Gastrocnemius medialis (tissue), 4 donors: ENCODE measurements around the gene CD300H. TPM values are rescaled to one million over a fixed set of nuclear protein-coding genes. Genes with fewer than 3 reads are reported as not detected.

Experiments
- ATAC-seq, 2 donors: fragments of 150-250 bp; one replicate each; pipeline ENCODE4 v1.9.1; 2016
- DNase-seq, 2 donors: peaks; one replicate each; pipeline ENCODE4 v3.0.0-alpha.2; 2019
- H3K27ac ChIP-seq, 4 donors: fragments of 200-600 bp; sonication (generic); 1 replicate in 1 of 4; 2 replicates in 3 of 4; pipeline ENCODE4 v1.5.1; 2016 to 2018; ENCODE audit warnings: mild to moderate bottlenecking in 2 of 4, moderate library complexity in 1 of 4
- H3K27me3 ChIP-seq, 3 donors: fragments of 200-600 bp; sonication (generic) in 2 of 3; 1 replicate in 1 of 3; 2 replicates in 2 of 3; pipeline versions ENCODE4 v1.5.1 to v1.6.0; 2016 to 2019; ENCODE audit warnings: mild to moderate bottlenecking in 1 of 3, moderate library complexity in 1 of 3
- H3K36me3 ChIP-seq, 2 donors: fragments of 200-600 bp; sonication (generic) in 1 of 2; one replicate each; pipeline ENCODE4 v1.5.1; 2017 to 2018
- H3K4me1 ChIP-seq, 2 donors: fragments of 200-600 bp; sonication (generic) in 1 of 2; one replicate each; pipeline ENCODE4 v1.5.1; 2016 to 2017; ENCODE audit warnings: mild to moderate bottlenecking in 2 of 2
- H3K4me3 ChIP-seq, 4 donors: fragments of 200-600 bp; sonication (generic) in 3 of 4; 1 replicate in 1 of 4; 2 replicates in 3 of 4; pipeline ENCODE4 v1.5.1; 2016 to 2019; ENCODE audit warnings: mild to moderate bottlenecking in 2 of 4
- H3K9me3 ChIP-seq, 3 donors: fragments of 200-600 bp; sonication (generic) in 2 of 3; 1 replicate in 1 of 3; 2 replicates in 2 of 3; pipeline ENCODE4 v1.5.1; 2016 to 2019
- CTCF ChIP-seq, 5 experiments: fragments of 450-650 bp in 3 of 5; fragments of 200-600 bp in 2 of 5; sonication (generic) in 2 of 5; IDR thresholded peaks in 4 of 5; conservative IDR thresholded peaks in 1 of 5; 1 replicate in 4 of 5; 2 replicates in 1 of 5; pipeline ENCODE4 v1.5.1; 2016 to 2019; ENCODE audit warnings: antibody characterized with exemption in 5 of 5, mild to moderate bottlenecking in 3 of 5, moderate library complexity in 3 of 5
- POLR2A ChIP-seq, 2 donors: fragments of 450-650 bp; IDR thresholded peaks; one replicate each; pipeline ENCODE4 v1.6.1; 2017; ENCODE audit warnings: antibody characterized with exemption in 2 of 2, mild to moderate bottlenecking in 2 of 2, moderate library complexity in 2 of 2
- in situ Hi-C, 4 donors: fragments of 200-750 bp; cut with MboI; loops; one replicate each; pipeline versions ENCODE4 v1.15.0 to v1.8.0; 2017; ENCODE audit warnings: low sequenced_read_pairs in 4 of 4
- intact Hi-C: fragments of 100-400 bp; cut with DNase I; formaldehyde crosslinking; loops from one replicate; pipeline ENCODE4 v1.15.1; 2023; ENCODE audit warnings: low total_unique reads
- total RNA-seq, 4 donors: library from RNA; depleted of rRNA; stranded (reverse); fragments of >200 nt; gene quantifications; one replicate each; pipeline versions ENCODE4 v1.1.0 to v1.2.3, GENCODE V29; 2016

The CD300H gene
- total RNA-seq, 4 donors from 2014 or later = not detected

DNA sequence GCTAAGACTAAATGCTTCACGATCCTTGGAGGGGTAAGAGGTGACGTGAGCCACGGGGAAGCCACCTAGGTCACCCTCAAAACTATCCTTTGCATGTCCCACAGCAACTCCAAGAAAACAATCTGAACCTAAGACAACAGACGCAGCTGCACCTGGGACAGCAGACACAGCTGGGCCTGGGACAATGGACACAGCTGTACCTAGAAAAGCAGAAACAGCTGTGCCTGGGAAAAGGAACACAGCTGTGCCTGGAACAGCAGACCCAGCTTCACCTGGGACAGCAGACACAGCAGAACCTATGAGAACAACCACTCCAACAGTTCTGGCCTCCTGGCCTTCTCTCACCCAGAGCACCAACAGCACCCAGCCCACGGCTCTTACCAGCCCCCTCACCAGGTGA lies 36.4 kb upstream of the CD300H start:
- no peak for ATAC-seq
- H3K27ac ChIP-seq = no peak overlapping the region
- H3K27me3 ChIP-seq = peaks cover 0 to 10% (median 3%) of the 10 kb centered on the region in 3 donors
- H3K4me3 ChIP-seq = no peak overlapping the region
- in situ Hi-C loops (no loop called here), intact Hi-C loops (loop anchor here (5.0 kb wide), 1 partner anchor 236 kb away; the partner anchor contains the start of gene GPR142)
- TF ChIP-seq CTCF (IDR thresholded peaks at IDR 0.05 in 4 of 5, conservative IDR thresholded peaks at IDR 0.05 in 1 of 5) = no peak
- TF ChIP-seq POLR2A (IDR thresholded peaks at IDR 0.05) = no peak
- no peaks in the 10 kb centered on the region for H3K36me3 ChIP-seq
- no peaks in the 10 kb centered on the region for H3K4me1 ChIP-seq
- DNase-seq = no peak
- H3K9me3 ChIP-seq = no peaks in the 10 kb centered on the region

GRCh38 chr17:74603037-74603635 lies 35.8 kb upstream of the CD300H start:
- no peaks in the 10 kb centered on the region for H3K36me3 ChIP-seq
- intact Hi-C loops = loop anchor here (5.0 kb wide), 1 partner anchor 236 kb away; the partner anchor contains the start of gene GPR142
- peaks cover 2 to 11% (median 5%) of the 10 kb centered on the region in 3 donors for H3K27me3 ChIP-seq
- ATAC-seq (no peak), DNase-seq (no peak)
- TF ChIP-seq CTCF (IDR thresholded peaks at IDR 0.05 in 4 of 5, conservative IDR thresholded peaks at IDR 0.05 in 1 of 5) = no peak
- no peak for TF ChIP-seq POLR2A (IDR thresholded peaks at IDR 0.05)
- H3K4me3 ChIP-seq = no peak overlapping the region
- in situ Hi-C loops = no loop called here
- H3K4me1 ChIP-seq = no peaks in the 10 kb centered on the region
- no peaks in the 10 kb centered on the region for H3K9me3 ChIP-seq
- no peak overlapping the region for H3K27ac ChIP-seq

- in situ Hi-C loops = no loop called here
- Histone ChIP-seq H3K27ac (no peak overlapping the region), H3K4me3 (no peak overlapping the region), H3K27me3 (peaks cover 2 to 11% (median 5%) of the 10 kb centered on the region in 3 donors), H3K4me1 (no peaks in the 10 kb centered on the region), H3K9me3 (no peaks in the 10 kb centered on the region), H3K36me3 (no peaks in the 10 kb centered on the region)
- DNase-seq (no peak), ATAC-seq (no peak)
- TF ChIP-seq POLR2A (IDR thresholded peaks at IDR 0.05) (no peak), CTCF (IDR thresholded peaks at IDR 0.05 in 4 of 5, conservative IDR thresholded peaks at IDR 0.05 in 1 of 5) (peak in 4 of 5 experiments; percentile 34 to 59 (median 48))
- intact Hi-C loops = loop anchor here (5.0 kb wide), 1 partner anchor 235 kb away; the partner anchor contains the start of gene GPR142
These were observed 34.7 kb upstream of the CD300H start for GRCh38 chr17:74601944-74602572.

GRCh38 chr17:74599448-74599939 lies 32.2 kb upstream of the CD300H start:
- intact Hi-C loops (no loop called here), in situ Hi-C loops (no loop called here)
- Histone ChIP-seq H3K27me3 (peaks cover 2 to 11% (median 5%) of the 10 kb centered on the region in 3 donors), H3K27ac (no peak overlapping the region), H3K36me3 (no peaks in the 10 kb centered on the region), H3K9me3 (no peaks in the 10 kb centered on the region), H3K4me1 (no peaks in the 10 kb centered on the region), H3K4me3 (no peak overlapping the region)
- no peak for TF ChIP-seq CTCF (IDR thresholded peaks at IDR 0.05 in 4 of 5, conservative IDR thresholded peaks at IDR 0.05 in 1 of 5)
- no peak for TF ChIP-seq POLR2A (IDR thresholded peaks at IDR 0.05)
- DNase-seq = no peak
- ATAC-seq = no peak
